ENCODE data around the gene E2F2. TPM values are rescaled to one million over a fixed set of nuclear protein-coding genes. Genes with fewer than 3 reads are reported as not detected.

Gene E2F2
- total and polyA plus RNA-seq, 2 of the 13 experiments (the other 11 are each of a cell fraction or from before 2014, with no cell fraction given), result 0.65 to 6.6 TPM

GRCh38 chr1:23525558-23526250 lies 5.3 kb downstream of the E2F2 start:
- no peaks in the 10 kb centered on the region for H3K27me3 ChIP-seq (ENCODE audit: control insufficient read depth in 1 of 2, insufficient read depth in 2 of 2, low read length in 2 of 2)
- H3K9ac ChIP-seq (ENCODE audit: insufficient read depth, low read depth, low read length), result no peak overlapping the region
- in situ Hi-C loops (cut with HindIII; ENCODE audit: extremely low pct_ligation_motif_present, low pct_unique_long_range_greater_than_20kb), result no loop called here
- H3K9me3 ChIP-seq (ENCODE audit: low read length), result no peaks in the 10 kb centered on the region
- peaks cover 39% of the 10 kb centered on the region for H3K4me1 ChIP-seq (ENCODE audit: insufficient read depth, low read length)
- 86% methylated on average over 5 of the region's 5 CpGs for WGBS (ENCODE audit: low lambda C conversion rate)
- H3K4me2 ChIP-seq (ENCODE audit: low read depth, low read length), result no peak overlapping the region
- BruUV-seq (replicated peaks), result no TSS peak
- CTCF ChIA-PET (ENCODE audit: low intra/inter-chr PET ratio, low total read pairs), result no interaction called here
- peaks cover 1 to 15% of the 10 kb centered on the region in 2 experiments; a peak in 3 of 5 replicates for H3K36me3 ChIP-seq (replicated peaks in 1 of 2; ENCODE audit: control insufficient read depth in 1 of 2, insufficient read depth in 2 of 2, low read length in 2 of 2)
- no peak for DNase-seq (ENCODE audit: low spot score)
- no peak for ATAC-seq
- H3K4me3 ChIP-seq (replicated peaks in 1 of 3; ENCODE audit: insufficient read depth in 1 of 3, low read depth in 2 of 3, low read length in 3 of 3), result no peak overlapping the region
- POLR2A ChIA-PET, result no interaction called here
- intact Hi-C loops (cut with micrococcal nuclease; ENCODE audit: unreplicated experiment), result no loop called here
- no peak for FAIRE-seq
- H3K79me2 ChIP-seq (ENCODE audit: insufficient read depth, low read length), result no peaks in the 10 kb centered on the region
- no peaks in the 10 kb centered on the region for H4K20me1 ChIP-seq (ENCODE audit: insufficient read depth, low read length)
- H2AFZ ChIP-seq (ENCODE audit: low read length), result no peak overlapping the region
- H3K27ac ChIP-seq (ENCODE audit: extremely low read length, insufficient read depth, low read length), result no peak overlapping the region
- TF ChIP-seq HOXA5 (CRISPR knock-in tag; IDR thresholded peaks at IDR 0.05) (no peak), SPEN (CRISPR knock-in tag; IDR thresholded peaks at IDR 0.05; ENCODE audit: low read depth) (no peak), ZBTB8A (CRISPR knock-in tag; IDR thresholded peaks at IDR 0.05; ENCODE audit: borderline replicate concordance, low read depth) (no peak), E2F5 (CRISPR knock-in tag; conservative IDR thresholded peaks at IDR 0.05) (no peak)

GRCh38 chr1:23524716-23525401 lies 6.2 kb downstream of the E2F2 start:
- H3K9me3 ChIP-seq (ENCODE audit: low read length), result no peaks in the 10 kb centered on the region
- H2AFZ ChIP-seq (ENCODE audit: low read length), result no peak overlapping the region
- H3K4me2 ChIP-seq (ENCODE audit: low read depth, low read length), result no peak overlapping the region
- in situ Hi-C loops (cut with HindIII; ENCODE audit: extremely low pct_ligation_motif_present, low pct_unique_long_range_greater_than_20kb) (no loop called here), intact Hi-C loops (cut with micrococcal nuclease; ENCODE audit: unreplicated experiment) (no loop called here)
- ChIA-PET CTCF (ENCODE audit: low intra/inter-chr PET ratio, low total read pairs) (no interaction called here), POLR2A (no interaction called here)
- no peak for ATAC-seq
- no peak for DNase-seq (ENCODE audit: low spot score)
- no peak overlapping the region for H3K27ac ChIP-seq (ENCODE audit: extremely low read length, insufficient read depth, low read length)
- H3K4me1 ChIP-seq (ENCODE audit: insufficient read depth, low read length), result peaks cover 31% of the 10 kb centered on the region
- no peak overlapping the region for H3K9ac ChIP-seq (ENCODE audit: insufficient read depth, low read depth, low read length)
- H3K79me2 ChIP-seq (ENCODE audit: insufficient read depth, low read length), result no peaks in the 10 kb centered on the region
- TF ChIP-seq ZBTB43 (CRISPR knock-in tag; conservative IDR thresholded peaks at IDR 0.05) (no peak), SMAD9 (CRISPR knock-in tag; IDR thresholded peaks at IDR 0.05) (no peak), PHF20 (CRISPR knock-in tag; IDR thresholded peaks at IDR 0.05) (no peak), RBFOX2 (IDR thresholded peaks at IDR 0.05; ENCODE audit: low read depth, low read length) (no peak), TEAD3 (CRISPR knock-in tag; optimal IDR thresholded peaks at IDR 0.05; ENCODE audit: borderline replicate concordance) (no peak), SNAI1 (CRISPR knock-in tag; IDR thresholded peaks at IDR 0.05; ENCODE audit: borderline replicate concordance) (no peak), ZNF781 (CRISPR knock-in tag; IDR thresholded peaks at IDR 0.05; ENCODE audit: borderline replicate concordance, not compliant biosample characterization) (no peak), AGO1 (IDR thresholded peaks at IDR 0.05; ENCODE audit: low read depth, low read length, poor library complexity, severe bottlenecking) (no peak), ZZZ3 (CRISPR knock-in tag; IDR thresholded peaks at IDR 0.05; ENCODE audit: borderline replicate concordance) (no peak)
- BruUV-seq (replicated peaks), result no TSS peak
- H3K36me3 ChIP-seq (replicated peaks in 1 of 2; ENCODE audit: control insufficient read depth in 1 of 2, insufficient read depth in 2 of 2, low read length in 2 of 2), result peaks cover 1 to 16% of the 10 kb centered on the region in 2 experiments; a peak in 3 of 5 replicates
- no peaks in the 10 kb centered on the region for H3K27me3 ChIP-seq (ENCODE audit: control insufficient read depth in 1 of 2, insufficient read depth in 2 of 2, low read length in 2 of 2)
- no peak overlapping the region for H3K4me3 ChIP-seq (replicated peaks in 1 of 3; ENCODE audit: insufficient read depth in 1 of 3, low read depth in 2 of 3, low read length in 3 of 3)
- H4K20me1 ChIP-seq (ENCODE audit: insufficient read depth, low read length), result no peaks in the 10 kb centered on the region
- WGBS (ENCODE audit: low lambda C conversion rate), result 68% methylated on average over 6 of the region's 9 CpGs
- FAIRE-seq, result no peak

Measured in HepG2 (cell line).